Activated naive CD8-positive, alpha-beta T cell treated with anti-CD3 and anti-CD28 coated beads, Interleukin-2, amount 10 ng/mL, durations not matched to agents 7 days and 5 days (primary cell): ENCODE results near the gene G6PD. TPM values are rescaled to one million over a fixed set of nuclear protein-coding genes. Genes with fewer than 3 reads are reported as not detected.
A peak's percentile ranks its signal among the peaks of the same experiment; 100 is the strongest.

Experiments
- ATAC-seq: fragments of 150-1000 bp; cut with Tn5 transposase; one replicate; pipeline ENCODE4 v1.10.0; 2021; ENCODE audit warnings: low read depth, moderate library complexity
- POLR2A ChIA-PET: fragments of 350-600 bp; sonication (Branson Sonifier 250); formaldehyde crosslinking; loops from one replicate; lab custom pipeline; 2021; ENCODE audit warnings: antibody characterized with exemption; lab: Charles Lee
- DNase-seq: peaks from one replicate; pipeline ENCODE4 v3.0.0; 2021
- H3K27ac Mint-ChIP-seq: one replicate; pipeline ENCODE4 v1.8.0; 2022; ENCODE audit warnings: mild to moderate bottlenecking, mixed read lengths
- H3K27me3 Mint-ChIP-seq: one replicate; pipeline ENCODE4 v1.8.0; 2022; ENCODE audit warnings: mild to moderate bottlenecking, moderate library complexity, mixed read lengths
- H3K36me3 Mint-ChIP-seq: one replicate; pipeline ENCODE4 v1.8.0; 2021; ENCODE audit warnings: mild to moderate bottlenecking, mixed read lengths
- H3K4me1 Mint-ChIP-seq: one replicate; pipeline ENCODE4 v1.8.0; 2021; ENCODE audit warnings: mixed read lengths
- H3K4me3 Mint-ChIP-seq: one replicate; pipeline ENCODE4 v1.8.0; 2022; ENCODE audit warnings: mild to moderate bottlenecking, moderate library complexity, mixed read lengths
- H3K9me3 Mint-ChIP-seq: one replicate; pipeline ENCODE4 v1.8.0; 2021; ENCODE audit warnings: mixed read lengths
- total RNA-seq, 2 experiments: library from RNA; stranded (reverse); gene quantifications; one replicate each; pipeline ENCODE4 v1.2.3, GENCODE V29; 2021

Gene G6PD
- total RNA-seq, 2 experiments from 2014 or later = 89.2 to 102 TPM

DNA sequence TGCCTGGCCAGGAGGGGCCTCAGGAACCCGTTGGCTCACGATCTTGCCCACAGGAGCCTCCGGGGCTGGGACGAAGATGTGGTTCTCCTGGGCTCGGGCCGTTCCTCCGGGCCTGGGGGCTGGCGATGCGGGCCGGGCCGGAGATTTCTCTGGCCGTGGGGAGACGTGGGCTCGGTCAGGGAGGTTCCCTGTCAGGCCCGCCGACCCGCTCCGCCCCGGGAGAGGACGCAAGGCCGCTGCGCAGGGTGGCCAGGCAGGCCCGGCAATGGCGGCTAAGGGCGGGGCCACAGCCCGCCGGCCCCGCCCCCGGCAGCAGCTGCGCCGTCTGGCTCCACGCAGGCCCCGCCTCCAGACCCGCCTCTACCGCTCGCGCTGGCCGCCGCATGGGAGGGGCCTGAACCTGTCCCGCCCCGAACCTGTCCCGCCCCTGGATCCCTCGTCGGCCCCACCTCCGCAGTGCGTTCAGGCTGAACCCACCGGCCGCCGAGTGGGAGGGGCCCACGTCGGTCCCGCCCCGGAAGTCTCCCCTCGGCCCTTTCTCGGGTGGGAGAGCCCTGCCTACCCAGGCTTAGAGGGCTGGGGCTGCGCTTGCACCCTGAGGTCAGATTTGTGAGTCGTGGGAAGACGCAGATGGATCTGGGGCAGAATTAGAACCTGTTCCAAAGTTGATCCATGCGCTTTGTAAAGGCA is 30.5 kb downstream of the G6PD start, which contains the start of gene FAM3A:
TSS of gene FAM3A (minus strand) at position 267 of the 690 bp plus-strand sequence. CDS start 460 bp downstream, outside the sequence.
- peak; percentile 93 for DNase-seq
- peak; percentile 86 for ATAC-seq
- Mint-ChIP-seq H3K9me3 (no peaks in the 10 kb centered on the region), H3K27ac (peak within 1 kb of the TSS; percentile 92), H3K4me3 (peak within 1 kb of the TSS; percentile 86), H3K36me3 (peaks cover 10% of the 10 kb centered on the region), H3K4me1 (peaks cover 22% of the 10 kb centered on the region), H3K27me3 (no peaks in the 10 kb centered on the region)
- POLR2A ChIA-PET = interaction anchor here (0.6 to 4.6 kb wide), 6 partner anchors 11 to 145 kb away, joined by 3 to 32 read pairs (median 10); partner anchors contain the start of genes RPL10, SLC10A3 and UBL4A

DNA sequence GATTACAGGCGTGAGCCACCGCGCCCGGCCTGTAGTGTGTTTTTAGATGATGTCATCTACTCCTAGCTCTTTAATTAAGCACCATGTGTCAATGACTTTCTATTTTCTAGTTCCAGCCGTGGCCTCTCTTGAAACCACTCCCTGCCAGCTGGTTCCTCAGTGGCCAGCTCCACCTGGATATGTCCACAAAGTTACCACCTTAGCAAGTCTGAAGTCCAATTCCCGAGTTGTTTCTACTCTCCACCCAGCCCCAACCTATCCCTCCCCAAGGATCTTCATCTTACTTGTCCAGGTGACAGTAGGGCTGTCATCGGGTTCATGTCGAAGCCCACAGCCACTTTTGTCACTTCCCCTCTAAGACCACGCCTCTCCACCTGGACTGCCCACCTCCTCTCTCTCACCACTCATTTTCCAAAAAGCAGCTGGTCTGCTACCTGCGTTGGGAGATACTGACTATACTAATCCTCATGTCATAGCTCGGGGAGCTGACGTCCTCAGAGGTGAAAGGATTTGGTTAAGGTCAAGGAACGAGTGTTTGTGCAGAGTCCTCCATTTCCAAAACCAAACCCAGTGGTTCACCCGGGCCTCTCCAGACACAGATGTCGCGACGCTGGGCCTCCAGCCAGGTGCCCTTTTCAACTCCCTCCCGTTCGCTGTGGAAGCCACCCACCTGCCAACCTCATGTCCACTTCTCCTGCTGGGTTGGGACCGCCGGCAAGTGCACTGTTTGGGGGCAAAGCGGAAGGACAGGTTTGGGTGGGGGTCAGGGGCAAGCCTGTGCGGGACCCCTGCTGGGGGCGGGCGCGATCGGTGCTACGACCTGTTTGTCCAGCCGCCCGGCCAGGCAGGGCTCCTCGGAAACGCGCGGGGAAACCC is 31.3 kb downstream of the G6PD start:
- DNase-seq = peak; percentile 39
- no peak for ATAC-seq
- H3K4me1 Mint-ChIP-seq = peaks cover 25% of the 10 kb centered on the region
- H3K36me3 Mint-ChIP-seq = peaks cover 12% of the 10 kb centered on the region
- POLR2A ChIA-PET = interaction anchor here (2.6 to 4.6 kb wide), 3 partner anchors 12 to 117 kb away, joined by 15 to 32 read pairs (median 18); partner anchors contain the start of genes RPL10 and SLC10A3
- peak overlapping the region; percentile 88 for H3K27ac Mint-ChIP-seq
- H3K4me3 Mint-ChIP-seq = peak overlapping the region; percentile 86
- H3K9me3 Mint-ChIP-seq = no peaks in the 10 kb centered on the region
- H3K27me3 Mint-ChIP-seq = no peaks in the 10 kb centered on the region

DNA sequence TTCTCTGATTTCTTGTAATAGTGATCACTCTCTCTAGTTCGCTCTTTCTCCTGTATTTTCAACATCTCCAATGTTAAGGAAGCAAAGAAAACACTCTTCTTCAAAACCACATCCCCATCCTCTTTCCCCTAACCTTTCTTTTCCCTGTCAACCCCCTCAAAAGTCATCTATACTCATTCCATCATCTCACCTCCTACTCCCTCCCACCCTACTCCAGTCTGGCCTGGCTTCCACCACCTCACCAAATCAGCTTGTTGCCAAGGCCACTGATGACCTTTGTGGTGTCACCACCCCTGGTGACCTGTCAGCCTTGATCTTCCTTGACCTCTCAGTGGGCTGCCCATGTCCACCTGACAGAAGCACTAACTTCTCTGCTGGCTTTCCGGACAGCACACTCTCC is 32.9 kb downstream of the G6PD start:
- Mint-ChIP-seq H3K9me3 (peaks cover 1% of the 10 kb centered on the region), H3K27me3 (no peaks in the 10 kb centered on the region), H3K4me1 (peaks cover 30% of the 10 kb centered on the region), H3K27ac (peak overlapping the region; percentile 67), H3K36me3 (peaks cover 22% of the 10 kb centered on the region), H3K4me3 (peak overlapping the region; percentile 48)
- POLR2A ChIA-PET = interaction anchor here (4.6 kb wide), 1 partner anchor 24 kb away, joined by 32 read pairs; the partner anchor contains the start of gene SLC10A3
- no peak for DNase-seq
- ATAC-seq = no peak

DNA sequence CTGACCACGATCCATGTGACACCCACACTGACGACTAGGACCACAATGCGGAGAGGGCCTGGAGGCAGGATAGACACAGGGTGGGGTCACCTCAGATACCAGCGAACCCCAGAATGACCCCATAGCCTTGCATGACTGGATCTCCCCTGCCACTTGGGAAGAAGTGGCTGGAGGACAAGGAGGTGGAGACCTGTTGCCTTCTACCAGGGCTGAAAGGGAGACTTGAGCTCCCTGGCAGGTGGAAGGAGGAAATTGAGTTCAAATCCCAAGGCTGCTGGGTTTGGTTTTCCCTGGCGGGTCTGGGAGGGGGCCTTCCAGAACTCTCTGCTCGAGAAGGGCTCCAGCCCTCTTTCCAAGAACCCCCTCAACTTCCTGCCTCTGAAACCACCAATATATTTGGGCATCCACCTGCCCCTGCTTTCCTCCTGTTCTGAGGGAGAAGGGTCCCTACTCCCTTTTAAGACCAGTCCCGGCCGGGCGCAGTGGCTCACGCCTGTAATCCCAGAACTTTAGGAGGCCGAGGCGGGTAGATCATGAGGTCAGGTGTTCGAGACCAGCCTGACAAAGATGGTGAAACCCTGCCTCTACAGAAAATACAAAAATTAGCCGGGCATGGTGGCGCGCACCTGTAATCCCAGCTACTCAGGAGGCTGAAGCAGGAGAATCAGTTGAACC is 33.6 kb downstream of the G6PD start:
- H3K36me3 Mint-ChIP-seq = peaks cover 23% of the 10 kb centered on the region
- no peak overlapping the region for H3K4me3 Mint-ChIP-seq
- H3K27ac Mint-ChIP-seq = no peak overlapping the region
- H3K9me3 Mint-ChIP-seq = peaks cover 1% of the 10 kb centered on the region
- ATAC-seq (no peak), DNase-seq (no peak)
- POLR2A ChIA-PET = interaction anchor here (1.9 to 4.6 kb wide), 2 partner anchors 23 kb away, joined by 11 to 32 read pairs; partner anchors contain the start of gene SLC10A3
- H3K4me1 Mint-ChIP-seq = peaks cover 30% of the 10 kb centered on the region
- no peaks in the 10 kb centered on the region for H3K27me3 Mint-ChIP-seq

DNA sequence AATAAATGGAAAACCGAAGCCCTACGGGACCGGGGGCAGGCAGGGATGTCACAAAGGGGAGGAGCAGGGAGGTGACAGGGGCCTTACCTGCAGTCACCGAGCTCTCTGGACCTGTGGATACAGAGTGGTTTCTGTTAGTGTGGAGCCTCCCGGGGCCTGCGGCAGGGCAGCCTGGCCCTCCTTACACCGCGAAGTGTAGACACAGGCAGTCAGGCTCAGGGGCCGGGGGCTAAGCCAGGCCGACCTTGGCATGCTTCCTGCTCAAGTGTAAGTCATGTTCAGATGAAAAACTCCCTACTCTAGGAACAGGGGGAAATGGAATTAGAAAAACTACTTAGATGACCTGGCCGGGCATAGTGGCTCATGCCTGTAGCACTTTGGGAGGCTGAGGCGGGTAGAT is 34.9 kb downstream of the G6PD start:
- peaks cover 30% of the 10 kb centered on the region for H3K4me1 Mint-ChIP-seq
- H3K4me3 Mint-ChIP-seq = peak overlapping the region; percentile 49
- DNase-seq (no peak), ATAC-seq (no peak)
- POLR2A ChIA-PET = interaction anchor here (1.2 to 1.9 kb wide), 3 partner anchors 12 to 528 kb away, joined by 3 to 11 read pairs (median 3); partner anchors contain the start of gene SLC10A3
- H3K36me3 Mint-ChIP-seq = peaks cover 23% of the 10 kb centered on the region
- no peaks in the 10 kb centered on the region for H3K27me3 Mint-ChIP-seq
- H3K27ac Mint-ChIP-seq = peak overlapping the region; percentile 91
- H3K9me3 Mint-ChIP-seq = peaks cover 1% of the 10 kb centered on the region

- Mint-ChIP-seq H3K4me3 (no peak overlapping the region), H3K9me3 (peaks cover 1% of the 10 kb centered on the region), H3K4me1 (peaks cover 20% of the 10 kb centered on the region), H3K27ac (no peak overlapping the region), H3K27me3 (no peaks in the 10 kb centered on the region), H3K36me3 (peaks cover 18% of the 10 kb centered on the region)
- DNase-seq = no peak
- POLR2A ChIA-PET = no interaction called here
- ATAC-seq = no peak
Observed at GRCh38 chrX:154509455-154509854, 37.2 kb downstream of the G6PD start.

GRCh38 chrX:154508384-154508745 is 38.3 kb downstream of the G6PD start:
- Mint-ChIP-seq H3K9me3 (peaks cover 1% of the 10 kb centered on the region), H3K36me3 (peaks cover 13% of the 10 kb centered on the region), H3K4me3 (no peak overlapping the region), H3K4me1 (peaks cover 14% of the 10 kb centered on the region), H3K27ac (no peak overlapping the region), H3K27me3 (no peaks in the 10 kb centered on the region)
- POLR2A ChIA-PET = no interaction called here
- DNase-seq (no peak), ATAC-seq (no peak)

- DNase-seq (no peak), ATAC-seq (no peak)
- Mint-ChIP-seq H3K4me1 (peaks cover 14% of the 10 kb centered on the region), H3K4me3 (no peak overlapping the region), H3K9me3 (peaks cover 1% of the 10 kb centered on the region), H3K27me3 (no peaks in the 10 kb centered on the region), H3K36me3 (peaks cover 13% of the 10 kb centered on the region), H3K27ac (no peak overlapping the region)
- POLR2A ChIA-PET = no interaction called here
Observed at GRCh38 chrX:154507673-154508383, 38.8 kb downstream of the G6PD start.

GRCh38 chrX:154506483-154507332 is 39.9 kb downstream of the G6PD start:
- Mint-ChIP-seq H3K27me3 (no peaks in the 10 kb centered on the region), H3K9me3 (peaks cover 1% of the 10 kb centered on the region), H3K4me3 (no peak overlapping the region), H3K4me1 (peaks cover 11% of the 10 kb centered on the region), H3K27ac (no peak overlapping the region), H3K36me3 (peaks cover 13% of the 10 kb centered on the region)
- POLR2A ChIA-PET = no interaction called here
- ATAC-seq = no peak
- DNase-seq = no peak

DNA sequence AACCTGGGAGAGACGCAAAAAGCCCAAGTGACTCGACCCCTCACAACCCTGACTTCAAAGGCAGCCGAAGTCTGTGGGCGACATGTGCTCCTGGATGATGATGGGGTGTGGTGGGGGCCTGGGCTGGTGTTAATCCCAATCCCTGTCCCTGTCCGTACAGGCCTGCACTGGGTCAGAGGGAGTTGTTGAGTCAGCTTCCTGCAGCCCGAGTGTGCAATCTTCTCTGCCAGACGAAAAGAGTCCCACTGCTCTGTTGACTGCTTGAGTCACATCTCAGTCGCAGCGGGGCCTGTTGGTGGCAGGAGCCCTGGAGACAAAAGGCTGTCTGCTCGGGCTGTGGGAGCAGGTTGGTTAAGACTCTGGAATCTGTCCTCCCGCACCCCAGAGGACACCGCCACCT is 40.9 kb downstream of the G6PD start:
- Mint-ChIP-seq H3K9me3 (peaks cover 1% of the 10 kb centered on the region), H3K4me1 (peaks cover 4% of the 10 kb centered on the region), H3K27me3 (no peaks in the 10 kb centered on the region), H3K27ac (no peak overlapping the region), H3K36me3 (peaks cover 11% of the 10 kb centered on the region), H3K4me3 (no peak overlapping the region)
- DNase-seq (no peak), ATAC-seq (no peak)
- POLR2A ChIA-PET = no interaction called here

DNA sequence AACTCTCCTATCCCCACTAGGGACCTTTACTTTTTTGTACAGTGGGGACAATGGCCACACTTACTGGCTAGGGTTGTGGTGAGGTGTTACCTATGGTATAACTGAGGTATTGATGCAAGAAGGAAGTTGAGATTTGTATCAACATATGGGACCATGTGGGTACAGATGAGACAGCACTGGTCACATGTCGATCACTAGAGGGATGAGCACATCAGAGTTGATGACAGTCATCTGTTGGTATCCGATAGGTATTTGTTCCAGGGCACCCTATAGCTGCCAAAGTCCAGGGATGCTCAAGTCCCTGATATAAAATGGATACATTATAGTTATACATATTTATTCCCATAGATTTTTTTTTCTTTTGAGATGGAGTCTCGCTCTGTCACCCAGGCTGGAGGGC is 43.7 kb downstream of the G6PD start:
- H3K9me3 Mint-ChIP-seq = no peaks in the 10 kb centered on the region
- DNase-seq (no peak), ATAC-seq (no peak)
- POLR2A ChIA-PET = no interaction called here
- H3K27me3 Mint-ChIP-seq = no peaks in the 10 kb centered on the region
- H3K36me3 Mint-ChIP-seq = no peaks in the 10 kb centered on the region
- no peak overlapping the region for H3K4me3 Mint-ChIP-seq
- H3K4me1 Mint-ChIP-seq = no peaks in the 10 kb centered on the region
- H3K27ac Mint-ChIP-seq = no peak overlapping the region

DNA sequence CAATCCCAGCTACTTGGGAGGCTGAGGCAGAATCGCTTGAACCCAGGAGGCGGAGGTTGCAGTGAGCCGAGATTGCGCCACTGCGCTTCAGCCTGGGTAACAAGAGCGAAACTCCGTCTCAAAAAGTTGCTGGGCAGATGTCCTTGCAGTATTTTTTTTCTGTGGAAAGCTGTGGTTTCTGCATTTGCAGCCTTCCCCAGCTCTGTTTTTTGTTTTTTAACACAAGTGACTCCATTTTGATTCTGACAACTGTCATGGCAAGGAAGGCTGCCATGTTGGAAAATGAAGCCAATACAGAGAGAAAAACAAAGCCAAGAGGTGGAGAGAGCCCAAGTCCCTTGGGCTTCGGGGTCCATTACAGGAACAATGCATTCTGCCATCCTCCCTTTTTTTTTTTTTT is 44.5 kb downstream of the G6PD start:
- Mint-ChIP-seq H3K4me3 (no peak overlapping the region), H3K4me1 (peaks cover 3% of the 10 kb centered on the region), H3K9me3 (no peaks in the 10 kb centered on the region), H3K27me3 (no peaks in the 10 kb centered on the region), H3K27ac (no peak overlapping the region), H3K36me3 (no peaks in the 10 kb centered on the region)
- DNase-seq (no peak), ATAC-seq (no peak)
- POLR2A ChIA-PET = interaction anchor here (0.7 kb wide), 3 partner anchors 9 to 37 kb away, joined by 4 to 5 read pairs (median 4); partner anchors contain the start of gene UBL4A
